IMR-90 (cell line): Measurements from ENCODE around the gene GPC6. TPM values are rescaled to one million over a fixed set of nuclear protein-coding genes. Genes with fewer than 3 reads are reported as not detected.

Source experiments
- ATAC-seq: fragments of 200-7000 bp; cut with Tn5 transposase; 2 replicates; pipeline ENCODE4 v1.9.1; 2020; ENCODE audit warnings: low read depth, mild to moderate bottlenecking, moderate library complexity
- BruUV-seq: library from RNA; stranded (reverse); fragments of 400-500 nt; replicated peaks from 2 replicates; lab custom pipeline; 2021; lab: Mats Ljungman, UMichigan
- CTCF ChIA-PET: fragments of 300-600 bp; formaldehyde crosslinking; extraction: SDS; loops from one replicate; lab custom pipeline; 2021; ENCODE audit warnings: antibody characterized with exemption; lab: Yijun Ruan, JAX
- POLR2A ChIA-PET: fragments of 300-600 bp; sonication (Branson Sonifier 250); formaldehyde crosslinking; loops from one replicate; lab custom pipeline; 2022; ENCODE audit warnings: antibody characterized with exemption; ENCODE audit not compliant: unreplicated experiment; lab: Charles Lee
- DNase-seq: peaks from one replicate; pipeline ENCODE4 v3.0.0; 2013
- H2AFZ ChIP-seq: replicated peaks from 2 replicates; pipeline ENCODE3; 2013; ENCODE audit warnings: low read length, mild to moderate bottlenecking; ENCODE audit not compliant: poor library complexity
- H2AK5ac ChIP-seq: 2 replicates; pipeline ENCODE4 v1.6.1; 2013; ENCODE audit warnings: low read depth, low read length, inconsistent platforms
- H2AK9ac ChIP-seq: replicated peaks from 2 replicates; pipeline ENCODE3; 2013; ENCODE audit warnings: mild to moderate bottlenecking, low read depth, low read length, moderate library complexity; ENCODE audit not compliant: poor library complexity
- H2BK120ac ChIP-seq: 2 replicates; pipeline ENCODE4 v1.6.1; 2013; ENCODE audit warnings: low read depth, low read length, inconsistent platforms
- H2BK15ac ChIP-seq: 3 replicates; pipeline ENCODE4 v1.6.1; 2013; ENCODE audit warnings: low read depth, low read length, inconsistent platforms
- H2BK20ac ChIP-seq: 2 replicates; pipeline ENCODE4 v1.6.1; 2013; ENCODE audit warnings: low read depth, mild to moderate bottlenecking, inconsistent platforms, low read length, moderate library complexity
- H2BK5ac ChIP-seq: 2 replicates; pipeline ENCODE4 v1.6.1; 2013; ENCODE audit warnings: mild to moderate bottlenecking, low read depth, low read length, inconsistent platforms; ENCODE audit not compliant: poor library complexity, severe bottlenecking
- H3K14ac ChIP-seq: replicated peaks from 2 replicates; pipeline ENCODE4 v1.6.1; 2013; ENCODE audit warnings: low read depth, low read length, inconsistent platforms
- H3K18ac ChIP-seq: 2 replicates; pipeline ENCODE4 v1.6.1; 2013; ENCODE audit warnings: low read depth, low read length, control low read depth
- H3K23ac ChIP-seq: 2 replicates; pipeline ENCODE4 v1.6.1; 2013; ENCODE audit warnings: low read depth, low read length, inconsistent platforms
- H3K27ac ChIP-seq: 2 replicates; pipeline ENCODE4 v1.5.1; 2013; ENCODE audit warnings: mild to moderate bottlenecking, control low read depth, low read length; ENCODE audit not compliant: insufficient read depth
- H3K27me3 ChIP-seq: 2 replicates; pipeline ENCODE4 v1.6.1; 2013; ENCODE audit warnings: low read length; ENCODE audit not compliant: control insufficient read depth, insufficient read depth
- H3K36me3 ChIP-seq: 2 replicates; pipeline ENCODE4 v1.6.1; 2013; ENCODE audit warnings: low read length, mixed read lengths; ENCODE audit not compliant: control insufficient read depth, insufficient read depth
- H3K4ac ChIP-seq: 2 replicates; pipeline ENCODE4 v1.6.1; 2013; ENCODE audit warnings: low read depth, low read length, inconsistent platforms
- H3K4me1 ChIP-seq: 2 replicates; pipeline ENCODE4 v1.6.1; 2013; ENCODE audit warnings: low read length, mixed read lengths; ENCODE audit not compliant: control insufficient read depth, insufficient read depth
- H3K4me2 ChIP-seq: 2 replicates; pipeline ENCODE4 v1.6.1; 2013; ENCODE audit warnings: low read depth, mild to moderate bottlenecking, control low read depth, low read length, moderate library complexity
- H3K4me3 ChIP-seq: 2 replicates; pipeline ENCODE4 v1.5.1; 2013; ENCODE audit warnings: low read depth, mild to moderate bottlenecking, control low read depth, low read length, moderate library complexity; ENCODE audit not compliant: insufficient read depth
- H3K56ac ChIP-seq: 2 replicates; pipeline ENCODE4 v1.6.1; 2013; ENCODE audit warnings: low read length, inconsistent platforms; ENCODE audit not compliant: insufficient read depth; ENCODE audit errors: extremely low read depth
- H3K79me1 ChIP-seq, 2 experiments: 2 replicates each; pipeline ENCODE4 v1.6.1; 2013; ENCODE audit warnings: low read length in 2 of 2, inconsistent platforms in 1 of 2, low read depth in 1 of 2
- H3K9ac ChIP-seq: 2 replicates; pipeline ENCODE4 v1.6.1; 2013; ENCODE audit warnings: low read depth, low read length, control low read depth
- H3K9me1 ChIP-seq: 2 replicates; pipeline ENCODE4 v1.6.1; 2013; ENCODE audit warnings: low read length, inconsistent platforms; ENCODE audit not compliant: insufficient read depth
- H3K9me3 ChIP-seq: 2 replicates; pipeline ENCODE4 v1.6.1; 2013; ENCODE audit warnings: low read length; ENCODE audit not compliant: control insufficient read depth, insufficient read depth
- H4K20me1 ChIP-seq: 2 replicates; pipeline ENCODE4 v1.6.1; 2013; ENCODE audit warnings: low read length, inconsistent platforms; ENCODE audit not compliant: insufficient read depth
- H4K5ac ChIP-seq: 2 replicates; pipeline ENCODE4 v1.6.1; 2013; ENCODE audit warnings: mild to moderate bottlenecking, low read depth, low read length, control low read depth
- H4K8ac ChIP-seq, 2 experiments: 2 replicates each; pipeline ENCODE4 v1.6.1; 2013; ENCODE audit warnings: low read depth in 2 of 2, low read length in 2 of 2, control low read depth in 1 of 2, inconsistent platforms in 1 of 2
- H4K91ac ChIP-seq: 2 replicates; pipeline ENCODE4 v1.6.1; 2013; ENCODE audit warnings: low read depth, low read length, inconsistent platforms; ENCODE audit not compliant: insufficient read depth
- BHLHE40 ChIP-seq: fragments of 150-350 bp; IDR thresholded peaks from 2 replicates; pipeline ENCODE4 v1.6.1; 2016; ENCODE audit warnings: mild to moderate bottlenecking, low read depth, low read length
- FOS ChIP-seq: fragments of 150-350 bp; IDR thresholded peaks from 2 replicates; pipeline ENCODE4 v1.6.1; 2016; ENCODE audit warnings: low read depth, low read length
- MAZ ChIP-seq: IDR thresholded peaks from 2 replicates; pipeline ENCODE4 v1.6.1; 2012; ENCODE audit warnings: low read depth, mild to moderate bottlenecking, low read length, improper control_type of control experiment, moderate library complexity, borderline replicate concordance
- POLR2A ChIP-seq: IDR thresholded peaks from 2 replicates; pipeline ENCODE4 v1.6.1; 2012; ENCODE audit warnings: mild to moderate bottlenecking, low read depth, low read length
- RCOR1 ChIP-seq: IDR thresholded peaks from 2 replicates; pipeline ENCODE4 v1.6.1; 2012; ENCODE audit warnings: mild to moderate bottlenecking, low read length, improper control_type of control experiment; ENCODE audit not compliant: insufficient replicate concordance
- RFX5 ChIP-seq: IDR thresholded peaks from 2 replicates; pipeline ENCODE4 v1.8.0; 2012; ENCODE audit warnings: low read depth, mild to moderate bottlenecking, low read length, moderate library complexity
- dilution Hi-C: fragments of 300-500 bp; cut with HindIII; formaldehyde crosslinking; loops from one replicate; pipeline ENCODE4 v1.14.3; 2018; ENCODE audit warnings: low sequenced_read_pairs; ENCODE audit not compliant: unreplicated experiment
- in situ Hi-C: fragments of 300-500 bp; cut with MboI; formaldehyde crosslinking; loops from 3 replicates; pipeline ENCODE4 v1.14.3; 2019; ENCODE audit warnings: low sequenced_read_pairs, inconsistent platforms, mixed read lengths
- intact Hi-C: fragments of 100-400 bp; cut with micrococcal nuclease; formaldehyde crosslinking; loops from 2 replicates; pipeline ENCODE4 v1.10.0; 2022
- polyA plus RNA-seq, 3 experiments: library from polyadenylated mRNA; depleted of rRNA; stranded (reverse); fragments of >200 nt; gene quantifications; 2 replicates each; pipeline ENCODE4 v1.2.3, GENCODE V29; 2012; ENCODE audit warnings: low replicate concordance in 1 of 3
- total RNA-seq: library from RNA; depleted of rRNA; stranded (reverse); fragments of >200 nt; gene quantifications from 2 replicates; pipeline ENCODE4 v1.2.3, GENCODE V29; 2012

The GPC6 gene
- total and polyA plus RNA-seq, 2 of the 4 experiments (the other 2 are of a cell fraction), result 14.9 to 39.4 TPM

- Histone ChIP-seq H3K79me1 (no peaks in the 10 kb centered on the region), H2AK9ac (no peak overlapping the region), H4K20me1 (no peaks in the 10 kb centered on the region), H3K56ac (no peak overlapping the region), H2BK120ac (no peak overlapping the region), H4K8ac (no peak overlapping the region), H2BK20ac (no peak overlapping the region), H3K4ac (no peak overlapping the region), H3K18ac (no peak overlapping the region), H3K9ac (no peak overlapping the region), H3K9me1 (no peaks in the 10 kb centered on the region), H3K27ac (no peak overlapping the region), H4K5ac (no peak overlapping the region), H3K4me3 (no peak overlapping the region), H2BK15ac (no peak overlapping the region), H3K9me3 (no peaks in the 10 kb centered on the region), H3K4me1 (no peaks in the 10 kb centered on the region), H2AK5ac (no peak overlapping the region), H2BK5ac (no peak overlapping the region), H4K91ac (no peak overlapping the region), H3K23ac (no peak overlapping the region), H2AFZ (no peak overlapping the region), H3K27me3 (peaks cover 5% of the 10 kb centered on the region), H3K14ac (no peak overlapping the region), H3K36me3 (no peaks in the 10 kb centered on the region), H3K4me2 (no peak overlapping the region)
- dilution Hi-C loops (no loop called here), in situ Hi-C loops (no loop called here), intact Hi-C loops (no loop called here)
- ChIA-PET CTCF (no interaction called here), POLR2A (no interaction called here)
- TF ChIP-seq MAZ (no peak), BHLHE40 (no peak), FOS (no peak), POLR2A (no peak), RCOR1 (no peak), RFX5 (no peak)
- DNase-seq, result no peak
- no peak for ATAC-seq
- BruUV-seq, result no TSS peak
Observed at GRCh38 chr13:94413598-94413944, 1187.0 kb downstream of the GPC6 start.
